AG04449 (cell line): ENCODE measurements around the gene ETFB.

Source experiments
- CTCF ChIA-PET: fragments of 350-600 bp; formaldehyde crosslinking; extraction: SDS; loops from one replicate; lab custom pipeline; 2021; ENCODE audit warnings: antibody characterized with exemption; lab: Yijun Ruan, JAX
- POLR2A ChIA-PET: fragments of 400-600, 350-600 bp; formaldehyde crosslinking; extraction: SDS; loops from one replicate; lab custom pipeline; 2020; ENCODE audit warnings: antibody characterized with exemption, inconsistent platforms; lab: Yijun Ruan, JAX
- DNase-seq: peaks from one replicate; pipeline ENCODE4 v3.0.0-alpha.2; 2010; ENCODE audit warnings: low read depth, low spot score
- H3K4me3 ChIP-seq: 2 replicates; pipeline ENCODE4 v1.5.1; 2011; ENCODE audit warnings: low read depth, mild to moderate bottlenecking, control low read depth, low read length
- CTCF ChIP-seq: IDR thresholded peaks from one replicate; pipeline ENCODE4 v1.5.1; 2011; ENCODE audit warnings: mild to moderate bottlenecking, moderate library complexity, low read length, control low read depth, inconsistent platforms; ENCODE audit not compliant: insufficient read depth; ENCODE audit errors: missing control alignments

The ETFB gene

GRCh38 chr19:51339687-51340656 is 26.2 kb downstream of the ETFB start:
- TF ChIP-seq CTCF: peak; percentile 11
- POLR2A ChIA-PET: interaction anchor here (1.0 to 2.1 kb wide), 4 partner anchors 19 to 28 kb away, joined by 3 to 14 read pairs (median 6); partner anchors contain the start of gene ETFB
- H3K4me3 ChIP-seq: peak overlapping the region; percentile 74
- CTCF ChIA-PET: interaction anchor here (0.6 to 2.6 kb wide), 12 partner anchors 10 to 318 kb away, joined by 3 to 10 read pairs (median 4); no protein-coding TSS in a partner anchor
- DNase-seq: peak; percentile 74

GRCh38 chr19:51339313-51339686 is 26.9 kb downstream of the ETFB start:
- ChIA-PET POLR2A (interaction anchor here (1.0 to 2.1 kb wide), 3 partner anchors 20 to 28 kb away, joined by 6 to 14 read pairs (median 7); partner anchors contain the start of gene ETFB), CTCF (interaction anchor here (0.6 to 2.0 kb wide), 9 partner anchors 12 to 318 kb away, joined by 3 to 10 read pairs (median 4); no protein-coding TSS in a partner anchor)
- DNase-seq: no peak
- no peak for TF ChIP-seq CTCF
- peak overlapping the region; percentile 74 for H3K4me3 ChIP-seq

GRCh38 chr19:51338563-51339312 is 27.4 kb downstream of the ETFB start:
- DNase-seq: no peak
- POLR2A ChIA-PET: interaction anchor here (1.0 to 2.1 kb wide), 2 partner anchors 27 to 29 kb away, joined by 7 to 14 read pairs; partner anchors contain the start of gene ETFB
- H3K4me3 ChIP-seq: peak overlapping the region; percentile 74
- CTCF ChIA-PET: interaction anchor here (0.6 to 2.0 kb wide), 22 partner anchors 11 to 323 kb away, joined by 3 to 18 read pairs (median 4); partner anchors contain the start of gene ETFB
- peak; percentile 93 for TF ChIP-seq CTCF

GRCh38 chr19:51337861-51338562 is 28.2 kb downstream of the ETFB start:
- CTCF ChIA-PET: interaction anchor here (0.6 to 1.2 kb wide), 18 partner anchors 10 to 324 kb away, joined by 3 to 18 read pairs (median 4); partner anchors contain the start of gene ETFB
- POLR2A ChIA-PET: no interaction called here
- TF ChIP-seq CTCF: no peak
- DNase-seq: no peak
- H3K4me3 ChIP-seq: no peak overlapping the region

- ChIA-PET CTCF (interaction anchor here (0.6 to 1.2 kb wide), 10 partner anchors 13 to 324 kb away, joined by 3 to 18 read pairs (median 4); partner anchors contain the start of gene ETFB), POLR2A (no interaction called here)
- no peak for DNase-seq
- TF ChIP-seq CTCF: no peak
- no peak overlapping the region for H3K4me3 ChIP-seq
These were observed 28.9 kb downstream of the ETFB start for GRCh38 chr19:51337141-51337860.
